HEK293 (cell line): Measurements from ENCODE around the gene EBP.

ENCODE experiments used
- CTCF ChIA-PET: fragments of 350-600 bp; formaldehyde crosslinking; extraction: SDS; loops from one replicate; lab custom pipeline; 2021; ENCODE audit warnings: antibody characterized with exemption; lab: Yijun Ruan, JAX
- POLR2A ChIA-PET: fragments of 300-600 bp; formaldehyde crosslinking; extraction: SDS; loops from one replicate; lab custom pipeline; 2020; ENCODE audit warnings: antibody characterized with exemption, inconsistent platforms; lab: Yijun Ruan, JAX
- H3K27ac ChIP-seq: fragments of 200-500 bp; sonication (Bioruptor generic); 2 replicates; pipeline ENCODE4 v1.5.1; 2014; ENCODE audit warnings: low read depth, low read length, control low read depth, inconsistent platforms; ENCODE audit errors: extremely low read depth
- H3K36me3 ChIP-seq, 2 experiments: fragments of 200-500 bp in 1 of 2; sonication (Bioruptor generic) in 1 of 2; 1 replicate in 1 of 2; 2 replicates in 1 of 2; pipeline ENCODE4 v1.5.1; 2014 to 2017; ENCODE audit warnings: inconsistent platforms in 2 of 2, low read length in 2 of 2; ENCODE audit not compliant: control insufficient read depth in 2 of 2, insufficient read depth in 1 of 2
- H3K4me1 ChIP-seq: fragments of 200-500 bp; sonication (Bioruptor generic); 2 replicates; pipeline ENCODE4 v1.5.1; 2014; ENCODE audit warnings: mild to moderate bottlenecking, low read length, inconsistent platforms; ENCODE audit not compliant: control insufficient read depth, insufficient read depth
- H3K4me3 ChIP-seq: 2 replicates; pipeline ENCODE4 v1.5.1; 2011; ENCODE audit warnings: low read depth, mild to moderate bottlenecking, control low read depth, low read length, moderate library complexity
- H3K9me3 ChIP-seq: fragments of 200-500 bp; sonication (Bioruptor generic); 2 replicates; pipeline ENCODE4 v1.5.1; 2014; ENCODE audit warnings: low read depth, low read length, inconsistent platforms; ENCODE audit not compliant: control insufficient read depth, insufficient read depth
- FEZF1 ChIP-seq: fragments of 450-650 bp; formaldehyde crosslinking; IDR thresholded peaks from 2 replicates; pipeline ENCODE4 v1.5.1; 2016; ENCODE audit warnings: missing biosample characterization, missing genetic modification characterization
- GFI1B ChIP-seq: fragments of 450-650 bp; formaldehyde crosslinking; IDR thresholded peaks from 2 replicates; pipeline ENCODE4 v1.5.1; 2016; ENCODE audit warnings: missing biosample characterization, missing genetic modification characterization
- IKZF3 ChIP-seq: fragments of 450-650 bp; IDR thresholded peaks from 2 replicates; pipeline ENCODE4 v1.5.0; 2018; ENCODE audit warnings: missing biosample characterization, mild to moderate bottlenecking, missing genetic modification characterization, moderate library complexity
- SCRT2 ChIP-seq: fragments of 450-650 bp; formaldehyde crosslinking; IDR thresholded peaks from 2 replicates; pipeline ENCODE4 v1.5.1; 2016; ENCODE audit warnings: missing biosample characterization, missing genetic modification characterization
- YY1 ChIP-seq: fragments of 450-650 bp; formaldehyde crosslinking; IDR thresholded peaks from 2 replicates; pipeline ENCODE4 v1.5.1; 2018; ENCODE audit warnings: missing biosample characterization, missing genetic modification characterization
- ZBTB17 ChIP-seq: fragments of 450-650 bp; formaldehyde crosslinking; IDR thresholded peaks from 2 replicates; pipeline ENCODE4 v1.5.1; 2016; ENCODE audit warnings: missing biosample characterization, missing genetic modification characterization
- ZFHX2 ChIP-seq: fragments of 450-650 bp; formaldehyde crosslinking; conservative IDR thresholded peaks from 2 replicates; pipeline ENCODE4 v1.5.1; 2016; ENCODE audit warnings: missing biosample characterization, missing genetic modification characterization
- ZNF148 ChIP-seq: fragments of 450-650 bp; formaldehyde crosslinking; IDR thresholded peaks from 2 replicates; pipeline ENCODE4 v1.5.0; 2017; ENCODE audit warnings: missing biosample characterization, missing genetic modification characterization, borderline replicate concordance
- ZNF366 ChIP-seq: fragments of 450-650 bp; formaldehyde crosslinking; conservative IDR thresholded peaks from 2 replicates; pipeline ENCODE4 v1.5.1; 2016; ENCODE audit warnings: missing biosample characterization, missing genetic modification characterization
- ZNF501 ChIP-seq: fragments of 450-650 bp; formaldehyde crosslinking; IDR thresholded peaks from 2 replicates; pipeline ENCODE4 v1.5.1; 2016; ENCODE audit warnings: missing biosample characterization, missing genetic modification characterization
- ZNF571 ChIP-seq: fragments of 450-650 bp; formaldehyde crosslinking; IDR thresholded peaks from 2 replicates; pipeline ENCODE4 v1.5.0; 2017; ENCODE audit warnings: missing biosample characterization, missing genetic modification characterization
- ZNF639 ChIP-seq: fragments of 450-650 bp; formaldehyde crosslinking; IDR thresholded peaks from 2 replicates; pipeline ENCODE4 v1.5.1; 2016; ENCODE audit warnings: missing biosample characterization, missing genetic modification characterization
- ZNF654 ChIP-seq: fragments of 450-650 bp; formaldehyde crosslinking; IDR thresholded peaks from 2 replicates; pipeline ENCODE4 v1.5.1; 2016; ENCODE audit warnings: low read depth, missing biosample characterization, missing genetic modification characterization
- ZSCAN16 ChIP-seq: fragments of 450-650 bp; formaldehyde crosslinking; IDR thresholded peaks from 2 replicates; pipeline ENCODE4 v1.5.1; 2016; ENCODE audit warnings: missing biosample characterization, missing genetic modification characterization

EBP gene

GRCh38 chrX:48509245-48509590 is 12.4 kb upstream of the EBP start:
- no peak overlapping the region; the same call in 1 of the 2 replicates for H3K27ac ChIP-seq
- H3K36me3 ChIP-seq, result peaks cover 0 to 11% of the 10 kb centered on the region in 2 experiments; a peak in 1 of 3 replicates
- no peaks in the 10 kb centered on the region for H3K9me3 ChIP-seq
- H3K4me1 ChIP-seq, result no peaks in the 10 kb centered on the region
- CTCF ChIA-PET, result no interaction called here
- peak overlapping the region; percentile 65 for H3K4me3 ChIP-seq
- POLR2A ChIA-PET, result no interaction called here
- TF ChIP-seq GFI1B (tag by site-specific recombination) (no peak), YY1 (tag by site-specific recombination) (no peak), ZFHX2 (tag by site-specific recombination) (no peak), ZNF148 (tag by site-specific recombination) (no peak), SCRT2 (tag by site-specific recombination) (no peak)

GRCh38 chrX:48509619-48510018 is 12.0 kb upstream of the EBP start:
- peak overlapping the region; percentile 65 for H3K4me3 ChIP-seq
- ChIA-PET CTCF (no interaction called here), POLR2A (no interaction called here)
- H3K9me3 ChIP-seq, result no peaks in the 10 kb centered on the region
- TF ChIP-seq ZNF639 (tag by site-specific recombination), result no peak
- no peak for TF ChIP-seq ZNF571
- TF ChIP-seq, all 188 proteins: peak for 0
- Histone ChIP-seq H3K36me3 (peaks cover 0 to 15% of the 10 kb centered on the region in 2 experiments; a peak in 2 of 3 replicates), H3K4me1 (no peaks in the 10 kb centered on the region), H3K27ac (no peak overlapping the region)

GRCh38 chrX:48511560-48511959 is 10.0 kb upstream of the EBP start:
- no peak for TF ChIP-seq FEZF1 (tag by site-specific recombination)
- peak; percentile 13; the same call in 1 of the 2 replicates for TF ChIP-seq ZNF654
- TF ChIP-seq IKZF3 (tag by site-specific recombination), result 0 out of 2 replicates have a peak, but pooled peaks have one; percentile 41
- CTCF ChIA-PET, result interaction anchor here (0.6 kb wide), 1 partner anchor 17 kb away, joined by 5 read pairs; no protein-coding TSS in a partner anchor
- Histone ChIP-seq H3K27ac (no peak overlapping the region), H3K36me3 (peaks cover 0 to 28% of the 10 kb centered on the region in 2 experiments; a peak in 2 of 3 replicates), H3K9me3 (no peaks in the 10 kb centered on the region), H3K4me1 (no peaks in the 10 kb centered on the region), H3K4me3 (no peak overlapping the region)
- POLR2A ChIA-PET, result no interaction called here

- Histone ChIP-seq H3K27ac (no peak overlapping the region), H3K4me1 (no peaks in the 10 kb centered on the region), H3K9me3 (no peaks in the 10 kb centered on the region), H3K36me3 (peaks cover 0 to 34% of the 10 kb centered on the region in 2 experiments; a peak in 2 of 3 replicates), H3K4me3 (no peak overlapping the region)
- no peak for TF ChIP-seq ZNF501 (tag by site-specific recombination)
- TF ChIP-seq ZSCAN16 (tag by site-specific recombination), result no peak
- no peak for TF ChIP-seq ZNF366 (tag by site-specific recombination)
- TF ChIP-seq ZBTB17, result no peak
- ChIA-PET CTCF (no interaction called here), POLR2A (no interaction called here)
Measured at GRCh38 chrX:48512371-48512935, 9.2 kb upstream of the EBP start.
